ENCODE measurements around the gene BEGAIN. TPM values are rescaled to one million over a fixed set of nuclear protein-coding genes. Genes with fewer than 3 reads are reported as not detected.

BEGAIN gene
- total and polyA plus RNA-seq, 2 donors, result 0.42 to 1.0 TPM

DNA sequence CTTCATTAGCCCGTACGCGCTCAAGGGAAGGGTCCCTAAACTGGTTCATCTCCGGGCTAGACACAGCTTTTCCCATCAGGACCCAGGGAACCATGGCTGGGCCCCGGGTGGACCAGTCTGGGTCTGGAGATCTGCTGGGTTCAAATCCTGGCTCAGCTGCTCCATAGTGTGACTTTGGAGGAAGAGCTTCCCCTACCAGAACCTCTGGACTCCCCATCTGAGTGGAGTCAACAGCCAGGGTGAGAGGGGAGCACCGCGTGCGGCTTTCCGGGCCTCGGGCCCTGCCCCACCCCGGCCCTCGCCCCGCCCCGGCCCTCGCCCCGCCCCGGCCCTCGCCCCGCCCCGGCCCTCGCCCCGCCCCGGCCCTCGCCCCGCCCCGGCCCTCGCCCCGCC is 41.2 kb downstream of the BEGAIN start:
- H3K27ac ChIP-seq (ENCODE audit: low read depth in 1 of 2, low read length in 1 of 2), result no peak overlapping the region
- 25% methylated on average over 22 of the region's 28 CpGs for WGBS
- peak in 1 of 9 donors; percentile 50 for DNase-seq (ENCODE audit: low read depth in 6 of 9, low spot score in 9 of 9)

DNA sequence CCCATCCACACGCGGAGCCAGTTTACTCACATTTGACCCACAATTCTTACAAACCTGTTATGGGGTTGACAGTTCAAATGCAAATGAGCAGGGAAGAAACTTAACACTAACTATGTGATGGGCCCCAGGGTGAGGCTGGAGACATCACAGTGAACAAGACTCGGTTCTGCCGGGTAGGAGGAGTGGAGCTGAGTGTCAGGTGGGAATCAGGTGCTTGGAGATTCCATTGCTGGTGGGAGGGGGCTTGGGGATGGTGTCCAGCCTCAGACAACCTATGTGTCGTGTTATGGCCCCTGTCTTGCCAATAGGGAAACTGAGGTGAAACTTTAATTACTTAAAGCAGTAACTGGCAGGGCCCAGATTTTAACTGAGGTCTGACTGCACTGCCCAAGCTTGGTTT is 41.9 kb downstream of the BEGAIN start:
- Histone ChIP-seq H3K9me3 (ENCODE audit: control insufficient read depth in 2 of 2, insufficient read depth in 1 of 2, low read length in 1 of 2) (peaks cover 0 to 4% of the 10 kb centered on the region in 2 donors), H3K4me3 (ENCODE audit: low read length in 2 of 2) (no peak overlapping the region), H3K36me3 (ENCODE audit: control insufficient read depth in 2 of 2, insufficient read depth in 2 of 2, low read length in 1 of 2) (no peaks in the 10 kb centered on the region), H3K4me1 (ENCODE audit: control insufficient read depth in 2 of 2, insufficient read depth in 2 of 2, low read length in 2 of 2) (peaks cover 12 to 23% of the 10 kb centered on the region in 2 donors), H3K27ac (ENCODE audit: low read depth in 1 of 2, low read length in 1 of 2) (no peak overlapping the region), H3K27me3 (ENCODE audit: control insufficient read depth in 2 of 2, insufficient read depth in 1 of 2, low read length in 1 of 2) (peaks cover 0 to 32% of the 10 kb centered on the region in 2 donors)
- WGBS, result 94% methylated on average over 5 of the region's 5 CpGs
- no peak for DNase-seq (ENCODE audit: low read depth in 6 of 9, low spot score in 9 of 9)

More for the DNA sequence above, 41.2 kb downstream of the BEGAIN start:
- H3K4me3 ChIP-seq (ENCODE audit: low read length in 2 of 2), result peak overlapping the region in 1 of 2 donors; percentile 37
- peaks cover 0 to 4% of the 10 kb centered on the region in 2 donors for H3K9me3 ChIP-seq (ENCODE audit: control insufficient read depth in 2 of 2, insufficient read depth in 1 of 2, low read length in 1 of 2)
- H3K27me3 ChIP-seq (ENCODE audit: control insufficient read depth in 2 of 2, insufficient read depth in 1 of 2, low read length in 1 of 2), result peaks cover 0 to 32% of the 10 kb centered on the region in 2 donors
- H3K36me3 ChIP-seq (ENCODE audit: control insufficient read depth in 2 of 2, insufficient read depth in 2 of 2, low read length in 1 of 2), result no peaks in the 10 kb centered on the region
- peaks cover 12 to 23% of the 10 kb centered on the region in 2 donors for H3K4me1 ChIP-seq (ENCODE audit: control insufficient read depth in 2 of 2, insufficient read depth in 2 of 2, low read length in 2 of 2)

GRCh38 chr14:100544506-100545141 is 42.6 kb downstream of the BEGAIN start:
- Histone ChIP-seq H3K27me3 (ENCODE audit: control insufficient read depth in 2 of 2, insufficient read depth in 1 of 2, low read length in 1 of 2) (peaks cover 0 to 29% of the 10 kb centered on the region in 2 donors), H3K4me3 (ENCODE audit: low read length in 2 of 2) (no peak overlapping the region), H3K27ac (ENCODE audit: low read depth in 1 of 2, low read length in 1 of 2) (no peak overlapping the region), H3K4me1 (ENCODE audit: control insufficient read depth in 2 of 2, insufficient read depth in 2 of 2, low read length in 2 of 2) (peaks cover 12 to 23% of the 10 kb centered on the region in 2 donors), H3K9me3 (ENCODE audit: control insufficient read depth in 2 of 2, insufficient read depth in 1 of 2, low read length in 1 of 2) (peaks cover 0 to 4% of the 10 kb centered on the region in 2 donors), H3K36me3 (ENCODE audit: control insufficient read depth in 2 of 2, insufficient read depth in 2 of 2, low read length in 1 of 2) (no peaks in the 10 kb centered on the region)
- no peak for DNase-seq (ENCODE audit: low read depth in 6 of 9, low spot score in 9 of 9)
- WGBS, result 95% methylated on average over 15 of the region's 15 CpGs

- peaks cover 12 to 23% of the 10 kb centered on the region in 2 donors for H3K4me1 ChIP-seq (ENCODE audit: control insufficient read depth in 2 of 2, insufficient read depth in 2 of 2, low read length in 2 of 2)
- no peak overlapping the region for H3K27ac ChIP-seq (ENCODE audit: low read depth in 1 of 2, low read length in 1 of 2)
- H3K27me3 ChIP-seq (ENCODE audit: control insufficient read depth in 2 of 2, insufficient read depth in 1 of 2, low read length in 1 of 2), result peaks cover 0 to 24% of the 10 kb centered on the region in 2 donors
- peaks cover 0 to 4% of the 10 kb centered on the region in 2 donors for H3K9me3 ChIP-seq (ENCODE audit: control insufficient read depth in 2 of 2, insufficient read depth in 1 of 2, low read length in 1 of 2)
- H3K4me3 ChIP-seq (ENCODE audit: low read length in 2 of 2), result no peak overlapping the region
- DNase-seq (ENCODE audit: low read depth in 6 of 9, low spot score in 9 of 9), result no peak
- 96% methylated on average over 19 of the region's 19 CpGs for WGBS
- H3K36me3 ChIP-seq (ENCODE audit: control insufficient read depth in 2 of 2, insufficient read depth in 2 of 2, low read length in 1 of 2), result no peaks in the 10 kb centered on the region
Observed at GRCh38 chr14:100543471-100544455, 43.5 kb downstream of the BEGAIN start.

DNA sequence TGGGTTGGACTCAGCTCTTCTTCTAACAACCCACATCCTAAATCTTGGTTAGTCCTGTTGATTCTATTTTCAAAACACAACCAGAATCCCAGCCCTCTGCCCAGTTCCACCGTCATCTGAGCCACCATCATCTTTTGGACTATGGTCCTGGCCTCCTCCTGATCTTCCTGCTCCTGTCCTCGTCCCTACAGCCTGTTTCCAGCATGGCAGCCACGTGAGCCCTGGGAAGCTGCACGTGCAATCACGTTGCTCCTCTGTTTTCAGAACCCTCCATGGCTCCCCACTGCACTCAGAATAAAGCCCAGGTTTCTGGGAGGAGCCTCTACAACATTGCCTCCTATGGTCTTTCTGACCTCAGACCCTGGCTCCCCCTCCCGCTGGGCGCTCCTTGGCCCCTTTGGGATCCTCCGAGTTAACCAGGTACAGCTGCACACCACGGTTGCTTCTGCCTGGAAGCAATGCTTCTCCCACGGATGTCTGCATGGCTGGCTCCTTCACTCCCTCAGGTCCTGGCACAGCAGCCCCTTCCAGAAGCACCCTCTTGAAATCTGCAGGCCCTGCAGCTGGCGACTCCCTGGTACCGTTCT is 44.5 kb downstream of the BEGAIN start:
- H3K9me3 ChIP-seq (ENCODE audit: control insufficient read depth in 2 of 2, insufficient read depth in 1 of 2, low read length in 1 of 2), result peaks cover 0 to 4% of the 10 kb centered on the region in 2 donors
- H3K4me1 ChIP-seq (ENCODE audit: control insufficient read depth in 2 of 2, insufficient read depth in 2 of 2, low read length in 2 of 2), result peaks cover 5 to 14% of the 10 kb centered on the region in 2 donors
- no peak overlapping the region for H3K27ac ChIP-seq (ENCODE audit: low read depth in 1 of 2, low read length in 1 of 2)
- WGBS, result 95% methylated on average over 12 of the region's 12 CpGs
- no peaks in the 10 kb centered on the region for H3K36me3 ChIP-seq (ENCODE audit: control insufficient read depth in 2 of 2, insufficient read depth in 2 of 2, low read length in 1 of 2)
- H3K27me3 ChIP-seq (ENCODE audit: control insufficient read depth in 2 of 2, insufficient read depth in 1 of 2, low read length in 1 of 2), result peaks cover 0 to 15% of the 10 kb centered on the region in 2 donors
- no peak for DNase-seq (ENCODE audit: low read depth in 6 of 9, low spot score in 9 of 9)
- H3K4me3 ChIP-seq (ENCODE audit: low read length in 2 of 2), result no peak overlapping the region

GRCh38 chr14:100541621-100542560 is 45.3 kb downstream of the BEGAIN start:
- DNase-seq (ENCODE audit: low read depth in 6 of 9, low spot score in 9 of 9), result no peak

GRCh38 chr14:100540926-100541620 is 46.1 kb downstream of the BEGAIN start:
- Histone ChIP-seq H3K27me3 (ENCODE audit: control insufficient read depth in 2 of 2, insufficient read depth in 1 of 2, low read length in 1 of 2) (peaks cover 0 to 4% of the 10 kb centered on the region in 2 donors), H3K4me1 (ENCODE audit: control insufficient read depth in 2 of 2, insufficient read depth in 2 of 2, low read length in 2 of 2) (peaks cover 1 to 6% of the 10 kb centered on the region in 2 donors), H3K9me3 (ENCODE audit: control insufficient read depth in 2 of 2, insufficient read depth in 1 of 2, low read length in 1 of 2) (no peaks in the 10 kb centered on the region), H3K36me3 (ENCODE audit: control insufficient read depth in 2 of 2, insufficient read depth in 2 of 2, low read length in 1 of 2) (no peaks in the 10 kb centered on the region), H3K27ac (ENCODE audit: low read depth in 1 of 2, low read length in 1 of 2) (no peak overlapping the region), H3K4me3 (ENCODE audit: low read length in 2 of 2) (no peak overlapping the region)
- no peak for DNase-seq (ENCODE audit: low read depth in 6 of 9, low spot score in 9 of 9)
- 97% methylated on average over 18 of the region's 18 CpGs for WGBS

More at GRCh38 chr14:100541621-100542560, 45.3 kb downstream of the BEGAIN start:
- 96% methylated on average over 24 of the region's 24 CpGs for WGBS
- peaks cover 0 to 6% of the 10 kb centered on the region in 2 donors for H3K4me1 ChIP-seq (ENCODE audit: control insufficient read depth in 2 of 2, insufficient read depth in 2 of 2, low read length in 2 of 2)
- peaks cover 0 to 7% of the 10 kb centered on the region in 2 donors for H3K27me3 ChIP-seq (ENCODE audit: control insufficient read depth in 2 of 2, insufficient read depth in 1 of 2, low read length in 1 of 2)
- H3K4me3 ChIP-seq (ENCODE audit: low read length in 2 of 2), result no peak overlapping the region
- no peak overlapping the region for H3K27ac ChIP-seq (ENCODE audit: low read depth in 1 of 2, low read length in 1 of 2)
- no peaks in the 10 kb centered on the region for H3K9me3 ChIP-seq (ENCODE audit: control insufficient read depth in 2 of 2, insufficient read depth in 1 of 2, low read length in 1 of 2)
- H3K36me3 ChIP-seq (ENCODE audit: control insufficient read depth in 2 of 2, insufficient read depth in 2 of 2, low read length in 1 of 2), result no peaks in the 10 kb centered on the region
